NCI-H345 (cell line): ENCODE results near the gene COMMD4.
A peak's percentile ranks its signal among the peaks of the same experiment; 100 is the strongest.

Experiments
- DNase-seq: peaks from one replicate; lab custom pipeline; 2025; lab: John Stamatoyannopoulos, UW

Gene COMMD4

DNA sequence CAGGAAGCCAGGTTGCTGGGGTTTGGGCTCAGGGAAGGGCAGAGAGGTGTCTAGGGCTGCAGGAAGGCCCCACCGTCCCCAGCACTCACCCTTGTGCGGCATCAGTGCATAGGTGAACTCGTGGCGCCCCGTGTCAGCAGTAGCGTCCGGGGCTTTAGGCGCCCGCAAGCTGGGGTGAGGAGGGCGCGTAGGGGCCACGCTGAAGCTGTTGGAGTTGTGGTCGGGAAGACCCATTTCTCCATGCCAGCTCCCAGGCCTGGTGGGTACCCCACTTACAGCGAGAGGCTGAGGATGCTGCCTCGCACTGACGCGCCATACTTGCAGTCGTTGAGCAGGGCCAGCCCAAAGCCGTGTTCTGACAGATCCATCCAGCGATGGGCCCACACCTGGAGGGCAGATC lies 20.7 kb downstream of the COMMD4 start:
- no peak for DNase-seq

DNA sequence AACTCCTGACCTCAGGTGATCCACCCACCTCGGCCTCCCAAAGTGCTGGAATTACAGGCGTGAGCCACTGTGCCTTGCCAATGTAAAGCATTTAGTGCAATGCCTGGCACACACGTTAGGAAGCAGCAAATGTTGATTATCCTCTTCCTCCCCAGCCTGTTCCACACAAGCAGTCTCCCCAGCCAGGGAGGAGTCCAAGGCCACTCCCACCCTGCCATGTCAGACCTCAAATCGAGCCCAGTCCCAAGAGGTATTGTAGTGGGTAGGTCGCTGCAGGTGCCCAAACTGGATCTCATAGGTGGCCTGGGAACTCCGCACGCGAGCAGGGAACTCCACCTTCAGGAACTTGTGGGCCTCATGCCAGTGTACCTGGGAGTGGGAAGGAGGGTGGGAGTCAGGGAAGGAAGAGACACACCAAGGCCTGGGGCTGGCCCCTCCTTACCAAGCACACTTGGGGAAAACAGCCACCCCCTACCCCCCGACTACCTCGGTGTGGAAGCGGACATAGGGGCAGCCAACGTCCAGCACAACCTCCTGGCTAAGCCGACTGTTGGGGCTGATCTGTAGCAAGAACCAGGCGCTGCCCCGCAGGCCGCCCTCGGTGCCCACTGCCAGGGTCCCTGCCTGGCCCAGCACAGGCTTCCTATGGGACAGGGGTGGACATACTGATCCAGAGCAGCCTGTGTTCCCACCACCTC lies 22.3 kb downstream of the COMMD4 start:
- no peak for DNase-seq

DNA sequence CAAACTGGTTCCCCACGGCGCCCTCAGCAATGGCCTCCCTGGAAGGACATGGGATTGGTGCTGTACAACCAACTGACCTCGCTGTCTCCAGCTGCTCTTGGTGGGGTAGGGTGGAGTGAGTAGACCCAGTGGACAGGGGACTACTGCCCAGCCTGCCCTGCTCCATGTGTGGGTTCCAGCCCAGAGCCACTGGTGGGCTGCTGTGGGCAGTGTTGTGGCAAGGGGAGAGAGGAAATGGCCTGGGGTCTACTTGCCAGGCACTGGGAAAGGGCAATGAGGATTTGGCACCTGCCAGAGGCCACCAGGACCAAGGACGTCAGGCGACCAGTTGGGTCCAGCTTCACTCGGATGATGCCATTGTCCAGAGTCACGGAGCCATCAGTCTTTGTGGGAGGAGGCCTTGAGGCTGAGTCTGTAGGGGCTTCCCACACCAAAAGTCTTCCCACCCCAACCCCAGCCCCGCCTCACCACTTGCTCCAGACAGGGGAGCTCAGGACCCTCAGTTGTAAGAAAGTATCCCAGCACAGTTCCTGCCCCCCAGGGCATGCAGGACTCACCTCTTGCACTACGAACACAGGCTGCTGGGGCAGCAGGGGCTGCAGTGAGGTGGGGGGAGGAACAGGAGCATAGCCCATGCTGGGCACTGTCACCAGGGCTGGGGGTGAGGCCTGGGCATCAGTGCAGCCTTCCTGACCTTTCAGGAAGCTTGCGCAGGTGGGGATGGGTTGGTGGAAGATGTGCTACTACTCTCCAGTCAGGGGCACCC lies 23.1 kb downstream of the COMMD4 start:
- no peak for DNase-seq

DNA sequence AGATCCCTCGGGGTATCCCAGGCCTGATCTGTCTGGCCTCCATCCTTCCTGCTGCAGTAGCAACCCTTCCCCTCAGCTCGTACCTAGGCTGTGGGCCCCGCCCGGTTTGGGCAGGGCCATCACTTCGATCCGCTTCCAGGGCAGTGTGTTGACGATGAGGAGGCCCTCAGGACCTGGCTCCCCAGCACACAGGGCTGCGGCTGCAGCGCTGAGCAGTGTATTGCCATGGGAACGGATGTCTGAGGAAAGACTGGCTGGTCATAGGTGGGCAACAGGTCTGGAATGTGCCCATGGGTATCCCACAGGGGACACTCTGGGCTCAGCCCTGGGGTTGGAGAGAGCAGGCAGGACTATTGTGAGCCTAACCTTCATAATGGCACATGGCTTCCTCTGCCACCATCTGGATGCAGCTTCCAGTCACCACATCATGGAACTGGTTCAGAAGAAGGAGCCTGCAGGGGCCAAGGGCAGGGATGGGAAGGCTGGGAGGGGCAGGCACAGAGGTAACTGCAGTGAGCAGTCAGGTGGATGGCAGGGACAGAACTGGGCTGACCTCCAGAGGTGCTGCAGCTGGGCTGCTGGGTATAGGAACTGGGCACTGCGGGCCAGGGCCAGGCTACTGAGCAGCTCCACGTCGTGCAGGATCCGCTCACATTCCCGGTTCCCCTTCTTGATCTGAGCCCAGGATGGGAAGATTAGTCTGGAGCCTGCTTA lies 23.8 kb downstream of the COMMD4 start:
- no peak for DNase-seq

DNA sequence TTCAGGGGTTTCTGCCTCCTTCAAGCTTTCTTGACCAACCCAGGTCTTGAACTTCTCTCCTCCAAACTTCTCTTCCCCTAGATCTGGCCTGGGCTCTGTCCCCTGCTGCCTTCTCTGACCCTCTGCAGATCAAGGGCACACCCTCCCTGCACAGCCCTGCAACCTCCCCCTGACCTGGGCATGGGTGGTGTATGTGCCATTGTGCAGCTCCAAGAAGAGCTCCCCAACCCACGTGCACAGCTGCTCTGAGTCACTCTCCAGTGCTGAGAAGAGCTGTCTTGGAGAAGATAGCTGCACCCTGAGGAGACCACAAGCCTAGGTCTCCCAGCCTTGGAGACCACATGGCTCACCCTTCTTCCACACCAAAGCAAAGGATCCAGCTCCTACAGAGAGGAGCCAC lies 24.5 kb downstream of the COMMD4 start:
- no peak for DNase-seq

DNA sequence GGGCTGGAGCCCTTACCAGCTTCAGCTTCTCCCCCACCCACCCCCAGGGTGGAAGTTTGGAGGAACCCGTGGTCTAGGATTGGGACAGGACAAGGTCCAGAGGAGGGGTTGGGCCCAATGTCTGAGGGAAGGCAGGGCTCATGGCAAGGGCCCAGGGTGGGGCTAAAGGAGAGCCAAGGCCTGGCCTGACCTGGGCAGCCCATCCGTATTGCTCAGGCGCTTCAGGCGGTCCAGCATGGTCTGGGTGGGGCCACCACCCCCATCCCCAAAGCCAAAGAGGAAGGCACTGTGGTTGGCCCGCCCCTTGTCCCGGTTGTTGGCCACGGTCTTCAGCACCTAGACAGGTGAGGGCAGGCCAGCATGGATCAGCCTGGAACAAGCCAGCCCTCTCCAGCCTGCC lies 25.0 kb downstream of the COMMD4 start:
- no peak for DNase-seq

DNA sequence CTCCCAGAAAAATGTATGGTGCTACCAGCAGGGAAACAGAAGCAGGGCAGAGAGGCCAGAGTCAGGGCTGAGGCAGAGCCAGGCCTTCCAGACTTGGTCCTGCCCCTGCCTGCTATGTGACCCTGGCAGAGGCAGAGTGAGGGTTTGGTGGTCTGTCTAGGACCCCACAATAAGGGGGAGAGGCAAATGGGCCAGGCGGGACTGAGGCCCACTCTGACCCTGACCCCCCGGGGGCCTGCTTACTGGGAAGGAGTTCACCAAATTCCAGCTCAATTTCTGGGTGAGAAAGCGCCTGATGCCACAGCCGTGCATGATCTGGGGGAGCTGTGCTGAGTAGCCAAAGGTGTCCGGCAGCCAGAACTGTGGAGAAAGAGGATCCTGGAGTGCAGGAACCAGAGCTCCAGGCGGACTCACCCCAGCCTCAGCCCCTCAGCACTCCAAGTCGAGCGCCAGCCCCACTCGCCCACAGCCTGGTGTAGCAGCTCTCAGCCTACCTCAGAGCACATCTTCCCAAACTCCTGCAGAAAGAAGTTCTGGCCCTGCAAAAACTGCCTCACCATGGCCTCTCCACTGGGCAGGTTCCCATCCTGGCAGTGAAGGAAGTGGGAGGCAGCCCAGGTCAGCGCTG lies 25.6 kb downstream of the COMMD4 start:
- no peak for DNase-seq

DNA sequence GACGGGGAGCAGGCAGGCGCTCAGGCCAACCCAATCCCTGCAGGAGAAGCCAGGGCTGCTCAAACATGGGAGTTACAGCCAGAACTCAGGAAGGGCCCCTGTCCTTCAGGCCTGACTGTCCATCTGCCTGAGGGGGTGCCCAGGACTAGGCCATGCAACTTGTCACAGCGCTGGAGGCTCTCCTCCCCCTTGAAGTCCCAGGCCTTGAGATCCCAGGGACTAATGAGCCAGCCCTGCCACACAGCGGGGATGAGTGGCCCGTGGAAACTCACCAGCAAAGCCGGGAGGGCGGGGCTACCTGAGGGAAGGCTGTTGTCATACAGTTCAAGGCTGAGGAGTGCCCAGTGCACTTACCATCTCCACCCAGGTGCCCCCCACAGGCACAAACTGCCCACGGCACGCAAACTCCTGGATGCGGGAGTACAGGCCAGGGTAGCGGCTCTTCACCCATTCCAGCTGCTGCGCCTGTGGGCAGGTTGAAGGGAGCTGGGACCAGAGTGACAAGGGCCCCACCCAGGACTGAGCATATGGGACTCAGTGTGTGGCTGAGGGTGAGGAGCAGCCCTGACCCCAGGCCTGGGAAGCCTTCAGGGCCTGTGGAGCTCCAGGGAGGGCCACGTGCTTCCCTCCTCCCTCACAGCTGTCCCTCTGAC lies 26.3 kb downstream of the COMMD4 start:
- no peak for DNase-seq

DNA sequence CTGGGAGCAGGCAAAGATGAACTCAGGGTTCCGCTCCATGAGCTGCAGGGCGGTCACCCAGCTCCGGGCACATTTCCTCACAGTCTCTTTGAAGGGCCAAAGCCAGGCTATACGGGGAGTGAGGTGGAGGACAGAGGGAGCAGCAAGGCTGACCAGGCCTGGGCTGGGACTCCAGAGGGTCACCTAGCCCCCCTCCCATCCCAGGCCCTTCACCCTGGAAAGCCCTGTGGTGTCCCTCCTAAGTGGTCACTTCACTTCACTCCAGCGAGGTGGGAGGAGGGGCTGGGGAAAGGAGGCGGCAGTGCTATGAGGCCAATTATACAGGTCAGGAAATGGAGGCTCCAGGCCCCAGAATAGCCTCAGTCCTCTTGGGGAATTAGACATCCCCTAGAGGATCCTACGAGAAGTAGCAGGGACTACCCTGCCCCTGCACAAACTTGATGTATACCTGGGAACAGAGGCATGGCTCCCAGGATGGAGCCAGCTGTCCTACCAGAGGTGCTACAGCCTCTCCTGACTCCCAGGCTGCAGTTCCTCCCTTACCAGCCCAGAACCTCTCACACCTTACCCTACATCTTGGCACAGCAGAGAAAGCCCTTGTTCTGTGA lies 26.9 kb downstream of the COMMD4 start:
- no peak for DNase-seq

DNA sequence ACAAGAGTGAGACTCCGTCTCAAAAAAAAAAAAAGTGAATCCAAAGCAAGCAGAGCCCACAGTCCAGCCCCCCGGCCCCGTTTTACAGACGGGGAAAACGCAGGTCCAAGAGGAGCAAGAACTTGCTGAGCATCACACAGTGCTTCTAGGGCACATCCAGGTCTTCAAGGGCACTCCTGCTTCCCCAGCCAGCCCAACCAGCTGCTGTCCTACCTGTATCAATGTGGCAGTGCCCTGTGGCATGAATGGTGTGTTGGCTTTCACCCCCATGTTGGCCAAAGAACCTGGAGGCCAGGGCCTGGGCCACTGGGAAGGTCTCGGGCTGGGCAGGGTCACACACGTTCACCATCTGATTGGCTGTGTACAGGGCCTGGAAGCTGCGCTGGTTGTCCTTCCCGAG lies 27.9 kb downstream of the COMMD4 start:
- DNase-seq, result no peak

DNA sequence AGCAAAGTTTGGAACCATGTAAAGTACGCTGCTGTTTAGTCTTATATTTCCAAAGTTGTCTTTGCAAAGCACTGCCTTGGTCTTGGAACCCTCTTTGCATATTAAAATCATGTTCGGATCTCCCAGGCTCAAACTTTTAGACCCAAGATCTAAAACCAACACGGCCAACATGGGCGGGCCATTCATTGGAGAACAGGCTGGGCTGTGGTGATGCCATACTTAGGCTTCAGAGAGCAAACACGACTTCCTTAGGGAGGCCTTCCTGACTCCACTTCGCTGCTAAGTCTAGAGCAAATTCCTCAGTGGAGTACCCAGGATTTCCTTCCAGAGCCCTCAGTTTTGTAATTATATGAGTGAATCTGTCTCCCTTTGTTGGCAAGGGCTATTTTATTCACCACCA lies 29.0 kb downstream of the COMMD4 start:
- DNase-seq, result no peak

DNA sequence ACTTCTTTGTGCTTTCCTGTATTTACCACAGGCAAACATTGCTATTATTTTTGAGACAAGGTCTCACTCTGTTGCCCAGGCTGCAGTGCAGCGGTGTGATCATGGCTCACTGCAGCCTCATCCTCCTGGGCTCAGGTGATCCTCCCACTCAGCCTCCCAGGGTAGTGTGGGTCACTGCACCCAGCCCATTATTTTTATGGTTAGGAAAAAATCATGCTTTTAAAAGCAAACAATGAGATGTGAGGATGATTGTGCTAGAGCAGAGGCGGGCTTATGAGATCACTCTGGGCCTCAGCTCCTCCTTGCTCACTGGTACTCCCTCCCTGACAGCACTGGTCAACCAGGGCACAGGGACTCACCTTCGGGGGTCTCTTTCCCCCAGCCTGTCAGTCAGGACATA lies 30.3 kb downstream of the COMMD4 start:
- DNase-seq, result no peak

DNA sequence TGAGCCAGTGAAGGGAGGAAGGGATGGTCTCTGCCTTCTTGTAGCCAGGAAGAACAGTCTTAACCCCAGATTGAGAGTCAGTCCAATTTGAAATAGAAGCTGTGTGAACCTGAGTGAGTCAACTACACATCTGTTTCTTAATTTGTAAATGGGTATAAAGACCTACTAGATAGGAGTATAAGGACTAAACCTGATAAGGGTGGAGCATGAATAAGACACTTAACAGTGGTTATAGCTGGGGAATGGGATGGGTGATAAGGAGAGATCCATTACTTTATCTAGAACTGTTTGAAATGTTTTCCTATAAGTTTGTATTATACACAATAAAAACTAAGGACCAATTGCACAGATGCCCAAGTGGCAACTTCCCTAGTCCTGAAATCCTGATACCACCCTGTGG lies 31.1 kb downstream of the COMMD4 start:
- DNase-seq, result no peak

DNA sequence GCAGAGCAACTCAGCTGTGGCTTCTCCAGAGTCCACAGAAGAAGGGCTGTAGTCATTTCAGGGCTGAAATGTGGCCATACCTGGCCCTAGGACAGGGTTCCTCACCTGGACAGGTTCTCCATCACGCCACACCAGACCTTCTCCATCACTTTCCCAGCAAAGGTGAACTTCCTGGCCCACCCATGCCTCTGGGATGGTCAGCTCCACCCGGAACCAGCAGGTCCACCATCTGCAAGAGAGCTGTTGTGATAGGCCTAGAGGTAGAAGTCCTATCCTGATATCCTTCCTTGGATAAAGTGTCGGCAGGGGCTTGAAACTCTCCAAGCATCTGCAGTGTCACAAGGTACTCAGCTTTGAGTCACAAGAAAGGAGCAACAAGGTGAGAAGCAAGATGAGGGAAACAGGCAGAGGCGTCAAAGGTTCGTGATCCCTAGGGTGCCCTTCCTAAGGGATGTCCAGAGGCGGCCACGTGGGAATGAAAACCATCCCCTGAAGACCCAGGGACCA lies 31.6 kb downstream of the COMMD4 start:
- no peak for DNase-seq

DNA sequence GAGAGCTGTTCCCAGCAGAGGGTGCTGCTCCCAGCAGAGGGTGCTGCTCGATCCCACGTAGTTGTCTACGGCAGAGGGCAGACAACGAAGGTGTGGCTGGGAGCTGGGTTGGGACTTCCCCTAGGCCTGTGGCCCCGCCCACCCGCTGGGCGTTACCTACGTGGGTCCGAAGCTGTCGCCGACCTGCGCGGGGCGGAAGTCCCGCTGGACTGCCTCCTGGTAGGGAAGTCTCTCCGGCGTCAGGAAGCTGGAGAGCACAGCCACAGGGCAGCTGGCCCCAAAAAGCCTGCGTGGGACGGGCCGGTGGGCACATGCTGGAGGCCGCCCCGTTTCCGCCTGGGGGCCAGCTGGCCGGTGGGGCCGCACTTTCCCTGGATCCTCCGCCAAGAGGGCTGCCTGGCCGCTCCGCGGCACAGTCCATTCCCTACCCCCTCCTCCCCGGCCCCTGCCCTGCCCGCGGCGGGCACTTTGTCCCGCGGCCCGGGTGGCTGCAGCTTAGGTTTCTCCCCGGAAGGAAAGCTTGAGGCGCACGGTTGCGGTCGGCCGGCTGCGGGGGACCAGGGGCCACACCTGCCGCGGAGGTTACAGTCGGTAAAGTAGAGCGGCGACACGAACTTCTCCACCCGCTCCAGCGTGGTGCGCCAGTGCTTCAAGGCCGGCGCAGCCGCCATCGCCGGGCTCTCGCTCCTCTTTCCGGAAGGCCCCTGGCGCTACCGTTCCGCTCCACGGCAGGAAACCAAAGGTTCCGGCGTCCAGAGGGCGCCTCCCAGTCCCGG lies 32.2 kb downstream of the COMMD4 start, which contains the start of gene MAN2C1:
TSS of gene MAN2C1 (minus strand) at position 695 of the 776 bp plus-strand sequence. CDS start at position 671, 24 bp downstream.
- DNase-seq, result peak; percentile 94

DNA sequence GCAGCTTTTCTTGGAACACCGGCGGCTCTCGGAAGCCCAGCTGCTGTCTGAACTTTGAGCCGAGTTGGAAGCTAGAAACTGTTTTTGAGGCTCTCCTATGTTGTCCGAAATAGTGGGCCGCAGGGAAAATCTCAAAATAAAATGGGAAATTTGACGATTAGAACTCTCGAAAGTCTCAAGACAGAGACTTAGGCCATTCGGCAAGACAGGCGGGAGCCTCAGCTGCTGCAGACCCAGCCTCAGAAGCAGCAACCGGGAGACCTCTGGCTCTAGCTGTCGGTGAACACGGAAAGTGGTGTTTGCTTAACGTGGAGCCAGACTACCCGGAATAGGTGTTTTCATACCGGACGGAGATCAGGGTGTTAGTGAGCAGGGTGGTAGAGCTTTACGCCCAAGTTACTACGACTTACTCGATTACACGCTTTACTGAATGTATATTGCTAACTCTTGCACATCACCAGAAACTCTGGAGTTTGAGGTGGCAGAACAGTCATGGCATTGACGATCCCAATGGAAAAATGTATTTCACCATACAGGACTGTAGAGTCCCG lies 32.9 kb downstream of the COMMD4 start:
- peak; percentile 33 for DNase-seq

DNA sequence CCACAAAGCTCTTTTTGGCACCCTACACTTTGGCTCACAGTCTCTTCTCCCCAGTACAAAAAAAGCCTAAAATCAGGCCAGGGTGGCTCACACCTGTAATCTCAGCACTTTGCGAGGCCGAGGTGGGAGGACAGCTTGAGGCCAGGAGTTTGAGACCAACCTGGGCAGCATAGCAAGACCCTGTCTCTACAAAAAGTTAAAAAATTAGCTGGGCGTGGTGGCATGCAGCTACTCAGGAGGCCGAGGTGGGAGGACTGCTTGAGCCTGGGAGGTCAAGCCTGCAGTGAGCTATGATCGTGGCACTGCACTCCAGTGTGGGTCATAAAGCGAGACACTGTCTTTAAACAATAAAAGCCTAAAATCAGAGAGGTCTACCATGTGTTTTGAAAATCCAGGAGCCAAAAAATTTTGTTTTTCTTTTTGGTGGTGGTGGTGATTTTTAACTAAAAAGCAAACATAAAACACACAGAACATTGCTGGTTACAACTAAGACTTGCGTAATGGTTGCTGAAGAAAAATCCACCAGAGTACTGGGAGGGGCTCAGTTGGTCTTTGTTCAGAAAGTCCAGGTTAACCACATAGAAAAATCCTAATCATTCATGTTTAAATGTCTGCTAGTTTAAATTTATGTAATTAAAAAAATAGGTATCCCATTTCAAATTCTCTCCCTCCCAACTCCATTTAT lies 34.2 kb downstream of the COMMD4 start:
- DNase-seq, result no peak

DNA sequence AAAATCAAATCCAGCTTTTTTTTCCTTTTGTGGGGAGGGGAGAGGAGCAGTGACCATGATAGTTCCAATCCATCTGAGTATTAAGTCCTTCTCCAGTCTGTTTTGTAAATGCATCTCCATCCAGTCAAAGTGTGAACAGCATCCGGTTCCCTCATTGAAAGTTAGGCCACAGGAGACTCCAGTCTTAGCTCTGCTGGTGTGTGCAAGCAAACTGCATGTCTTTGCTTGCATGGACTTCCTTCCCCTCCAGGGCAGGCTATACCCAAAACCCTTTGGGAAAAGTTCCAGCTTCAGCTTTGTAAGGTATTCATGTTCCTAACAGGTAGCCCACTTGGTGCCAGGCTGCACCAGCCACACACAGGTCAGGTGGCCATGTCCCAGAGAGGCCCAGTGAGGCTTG lies 35.6 kb downstream of the COMMD4 start:
- DNase-seq, result no peak

DNA sequence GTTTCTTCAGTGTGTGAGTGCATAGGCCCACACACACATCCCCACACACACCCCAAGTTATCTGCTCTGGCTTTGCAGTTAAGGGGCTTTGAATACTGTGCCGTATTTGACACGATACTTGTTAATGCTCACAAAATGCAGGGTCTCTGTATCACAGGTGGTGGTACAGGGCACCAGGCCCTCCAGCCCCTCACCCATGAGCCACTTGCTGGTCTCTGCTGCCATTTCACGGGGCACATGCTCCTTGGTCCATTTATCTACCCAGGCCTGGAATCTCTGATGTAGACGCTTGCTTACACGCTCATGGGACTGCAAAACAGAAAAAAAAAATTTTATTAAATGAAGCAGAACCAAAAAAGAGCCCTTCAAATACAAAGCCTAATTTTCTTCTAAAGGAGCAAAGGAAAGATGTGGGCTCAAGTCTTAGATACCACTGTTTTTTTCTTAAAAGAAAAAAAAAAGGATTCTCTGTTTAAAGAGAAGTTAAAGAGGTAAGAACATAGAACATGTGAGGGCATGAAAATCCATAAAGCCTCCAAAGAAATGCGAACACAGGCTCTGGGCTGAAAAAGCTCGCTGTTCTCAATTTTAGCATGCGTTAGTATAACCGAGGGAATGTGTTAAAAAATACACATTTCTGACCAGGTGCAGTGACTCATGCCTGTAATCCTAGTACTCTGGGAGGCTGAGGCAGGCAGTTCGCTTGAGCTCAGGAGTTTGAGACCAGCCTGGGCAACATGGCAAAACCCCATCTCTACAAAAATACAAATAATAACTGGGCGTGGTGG lies 36.2 kb downstream of the COMMD4 start:
- no peak for DNase-seq
